Activated T-helper 2 cell treated with anti-CD3 and anti-CD28 coated beads, Interferon-gamma antibody, Interleukin-2, Interleukin-4, amounts not matched to agents 10 μg/mL and 5 μg/mL and 100 μg/mL, durations not matched to agents 14 hours and 24 hours and 36 hours (primary cell): ENCODE results near the gene SLC6A17. TPM values are rescaled to one million over a fixed set of nuclear protein-coding genes. Genes with fewer than 3 reads are reported as not detected.

Source experiments
- DNase-seq: peaks from one replicate; pipeline ENCODE4 v3.0.0; 2021; ENCODE audit warnings: low spot score
- H3K27ac Mint-ChIP-seq: one replicate; pipeline ENCODE4 v1.8.0; 2021; ENCODE audit warnings: mixed read lengths
- H3K27me3 Mint-ChIP-seq: one replicate; pipeline ENCODE4 v1.8.0; 2021; ENCODE audit warnings: low read depth, mixed read lengths
- H3K36me3 Mint-ChIP-seq: one replicate; pipeline ENCODE4 v1.8.0; 2021; ENCODE audit warnings: low read depth, mixed read lengths
- H3K4me1 Mint-ChIP-seq: one replicate; pipeline ENCODE4 v1.8.0; 2021; ENCODE audit warnings: low read depth, mixed read lengths
- H3K4me3 Mint-ChIP-seq: one replicate; pipeline ENCODE4 v1.8.0; 2021; ENCODE audit warnings: low read depth, mild to moderate bottlenecking, moderate library complexity, mixed read lengths
- H3K9me3 Mint-ChIP-seq: one replicate; pipeline ENCODE4 v1.8.0; 2021; ENCODE audit warnings: mixed read lengths
- intact Hi-C: fragments of 100-400 bp; cut with micrococcal nuclease; formaldehyde crosslinking; loops from one replicate; pipeline ENCODE4 v1.15.1; 2023
- total RNA-seq: library from RNA; stranded (reverse); gene quantifications from 2 replicates; pipeline ENCODE4 v1.2.3, GENCODE V29; 2022

The SLC6A17 gene
- total RNA-seq, 1 donor from 2014 or later: 0.46 TPM

- no peaks in the 10 kb centered on the region for H3K9me3 Mint-ChIP-seq
- no peaks in the 10 kb centered on the region for H3K36me3 Mint-ChIP-seq
- H3K27me3 Mint-ChIP-seq: peaks cover 3% of the 10 kb centered on the region
- H3K4me1 Mint-ChIP-seq: no peaks in the 10 kb centered on the region
- no peak overlapping the region for H3K27ac Mint-ChIP-seq
- DNase-seq: no peak
- H3K4me3 Mint-ChIP-seq: no peak overlapping the region
- intact Hi-C loops: no loop called here
Measured at GRCh38 chr1:110170766-110171733, 20.8 kb downstream of the SLC6A17 start.

- no peaks in the 10 kb centered on the region for H3K36me3 Mint-ChIP-seq
- no peak overlapping the region for H3K27ac Mint-ChIP-seq
- H3K9me3 Mint-ChIP-seq: no peaks in the 10 kb centered on the region
- intact Hi-C loops: no loop called here
- no peaks in the 10 kb centered on the region for H3K4me1 Mint-ChIP-seq
- no peak for DNase-seq
- H3K4me3 Mint-ChIP-seq: no peak overlapping the region
- peaks cover 3% of the 10 kb centered on the region for H3K27me3 Mint-ChIP-seq
Measured at GRCh38 chr1:110172001-110172400, 21.7 kb downstream of the SLC6A17 start.

- Mint-ChIP-seq H3K4me3 (no peak overlapping the region), H3K9me3 (no peaks in the 10 kb centered on the region), H3K4me1 (no peaks in the 10 kb centered on the region), H3K27ac (no peak overlapping the region), H3K36me3 (no peaks in the 10 kb centered on the region), H3K27me3 (peaks cover 3% of the 10 kb centered on the region)
- intact Hi-C loops: no loop called here
- DNase-seq: no peak
Measured at GRCh38 chr1:110173466-110174105, 23.3 kb downstream of the SLC6A17 start.

GRCh38 chr1:110174961-110175360 lies 24.7 kb downstream of the SLC6A17 start:
- H3K4me1 Mint-ChIP-seq: no peaks in the 10 kb centered on the region
- H3K4me3 Mint-ChIP-seq: no peak overlapping the region
- no peak for DNase-seq
- peaks cover 1% of the 10 kb centered on the region for H3K27me3 Mint-ChIP-seq
- H3K36me3 Mint-ChIP-seq: no peaks in the 10 kb centered on the region
- no peak overlapping the region for H3K27ac Mint-ChIP-seq
- intact Hi-C loops: no loop called here
- H3K9me3 Mint-ChIP-seq: no peaks in the 10 kb centered on the region

- DNase-seq: no peak
- Mint-ChIP-seq H3K4me1 (no peaks in the 10 kb centered on the region), H3K36me3 (no peaks in the 10 kb centered on the region), H3K27ac (no peak overlapping the region), H3K4me3 (no peak overlapping the region), H3K27me3 (peaks cover 1% of the 10 kb centered on the region), H3K9me3 (no peaks in the 10 kb centered on the region)
- intact Hi-C loops: no loop called here
Measured at GRCh38 chr1:110176299-110176956, 26.1 kb downstream of the SLC6A17 start.

GRCh38 chr1:110177775-110178174 lies 27.5 kb downstream of the SLC6A17 start:
- Mint-ChIP-seq H3K27me3 (peaks cover 1% of the 10 kb centered on the region), H3K4me3 (no peak overlapping the region), H3K4me1 (no peaks in the 10 kb centered on the region), H3K36me3 (no peaks in the 10 kb centered on the region), H3K9me3 (no peaks in the 10 kb centered on the region), H3K27ac (no peak overlapping the region)
- DNase-seq: no peak
- intact Hi-C loops: no loop called here

GRCh38 chr1:110183642-110184167 lies 33.4 kb downstream of the SLC6A17 start:
- H3K4me1 Mint-ChIP-seq: peaks cover 4% of the 10 kb centered on the region
- no peak for DNase-seq
- intact Hi-C loops: no loop called here
- H3K9me3 Mint-ChIP-seq: no peaks in the 10 kb centered on the region
- H3K36me3 Mint-ChIP-seq: no peaks in the 10 kb centered on the region
- H3K27ac Mint-ChIP-seq: no peak overlapping the region
- no peak overlapping the region for H3K4me3 Mint-ChIP-seq
- peaks cover 12% of the 10 kb centered on the region for H3K27me3 Mint-ChIP-seq

GRCh38 chr1:110184446-110184845 lies 34.2 kb downstream of the SLC6A17 start:
- no peak for DNase-seq
- Mint-ChIP-seq H3K27me3 (peaks cover 12% of the 10 kb centered on the region), H3K27ac (no peak overlapping the region), H3K36me3 (no peaks in the 10 kb centered on the region), H3K9me3 (no peaks in the 10 kb centered on the region), H3K4me3 (no peak overlapping the region), H3K4me1 (peaks cover 4% of the 10 kb centered on the region)
- intact Hi-C loops: no loop called here

GRCh38 chr1:110185181-110185580 lies 34.9 kb downstream of the SLC6A17 start:
- Mint-ChIP-seq H3K4me1 (peaks cover 4% of the 10 kb centered on the region), H3K4me3 (no peak overlapping the region), H3K36me3 (no peaks in the 10 kb centered on the region), H3K9me3 (no peaks in the 10 kb centered on the region), H3K27ac (no peak overlapping the region), H3K27me3 (peaks cover 14% of the 10 kb centered on the region)
- intact Hi-C loops: no loop called here
- DNase-seq: no peak

GRCh38 chr1:110186558-110186957 lies 36.3 kb downstream of the SLC6A17 start:
- H3K27ac Mint-ChIP-seq: no peak overlapping the region
- no peak overlapping the region for H3K4me3 Mint-ChIP-seq
- peaks cover 15% of the 10 kb centered on the region for H3K4me1 Mint-ChIP-seq
- no peaks in the 10 kb centered on the region for H3K36me3 Mint-ChIP-seq
- H3K9me3 Mint-ChIP-seq: no peaks in the 10 kb centered on the region
- intact Hi-C loops: no loop called here
- H3K27me3 Mint-ChIP-seq: peaks cover 14% of the 10 kb centered on the region
- no peak for DNase-seq

- no peaks in the 10 kb centered on the region for H3K36me3 Mint-ChIP-seq
- DNase-seq: no peak
- H3K9me3 Mint-ChIP-seq: no peaks in the 10 kb centered on the region
- peaks cover 14% of the 10 kb centered on the region for H3K27me3 Mint-ChIP-seq
- no peak overlapping the region for H3K4me3 Mint-ChIP-seq
- H3K27ac Mint-ChIP-seq: no peak overlapping the region
- H3K4me1 Mint-ChIP-seq: peaks cover 15% of the 10 kb centered on the region
- intact Hi-C loops: no loop called here
Measured at GRCh38 chr1:110187139-110187890, 37.0 kb downstream of the SLC6A17 start.

- H3K4me1 Mint-ChIP-seq: peaks cover 15% of the 10 kb centered on the region
- no peak overlapping the region for H3K27ac Mint-ChIP-seq
- H3K27me3 Mint-ChIP-seq: peaks cover 14% of the 10 kb centered on the region
- intact Hi-C loops: no loop called here
- H3K4me3 Mint-ChIP-seq: no peak overlapping the region
- no peaks in the 10 kb centered on the region for H3K9me3 Mint-ChIP-seq
- DNase-seq: no peak
- H3K36me3 Mint-ChIP-seq: no peaks in the 10 kb centered on the region
Measured at GRCh38 chr1:110188035-110188618, 37.8 kb downstream of the SLC6A17 start.
